Thoracic aorta (tissue), 2 donors: ENCODE results near the gene TNNT2. TPM values are rescaled to one million over a fixed set of nuclear protein-coding genes. Genes with fewer than 3 reads are reported as not detected.

Experiments
- ATAC-seq: fragments of 150-250 bp; one replicate; pipeline ENCODE4 v1.8.0; 2017; ENCODE audit warnings: low read depth; ENCODE audit not compliant: insufficient number of reproducible peaks, low FRiP score
- DNase-seq: peaks from one replicate; pipeline ENCODE4 v3.0.0-alpha.2; 2020; ENCODE audit warnings: low spot score
- H3K27ac ChIP-seq, 2 donors: fragments of 200-600 bp; sonication (generic); 1 replicate in 1 of 2; 2 replicates in 1 of 2; pipeline ENCODE4 v1.5.1; 2016; ENCODE audit warnings: mild to moderate bottlenecking in 2 of 2, moderate library complexity in 2 of 2
- H3K27me3 ChIP-seq: fragments of 200-600 bp; sonication (generic); replicated peaks from 2 replicates; pipeline ENCODE4 v1.6.0; 2016; ENCODE audit warnings: mild to moderate bottlenecking; ENCODE audit not compliant: insufficient read depth
- H3K36me3 ChIP-seq: fragments of 200-600 bp; sonication (generic); one replicate; pipeline ENCODE4 v1.5.1; 2016
- H3K4me1 ChIP-seq, 2 donors: fragments of 200-600 bp; sonication (generic); 1 replicate in 1 of 2; 2 replicates in 1 of 2; pipeline versions ENCODE4 v1.5.1 to v1.6.0; 2016; ENCODE audit warnings: low read depth in 2 of 2, mild to moderate bottlenecking in 1 of 2; ENCODE audit not compliant: control insufficient read depth in 1 of 2
- H3K4me3 ChIP-seq: fragments of 200-600 bp; sonication (generic); 2 replicates; pipeline ENCODE4 v1.5.1; 2016; ENCODE audit warnings: mild to moderate bottlenecking
- H3K9me3 ChIP-seq: fragments of 200-600 bp; sonication (generic); 2 replicates; pipeline ENCODE4 v1.5.1; 2016
- total RNA-seq, 2 donors: library from RNA; depleted of rRNA; stranded (reverse); fragments of >200 nt; gene quantifications; one replicate each; pipeline versions ENCODE4 v1.1.0 to v1.2.3, GENCODE V29; 2016
- TF ChIP-seq, protein P1 (sequence below): fragments of 200-600 bp; sonication (generic); IDR thresholded peaks from one replicate; pipeline ENCODE4 v1.5.1; 2019; ENCODE audit warnings: antibody characterized with exemption

TNNT2 gene
- total RNA-seq, 2 donors from 2014 or later, result 0.21 TPM; not detected in 1

DNA sequence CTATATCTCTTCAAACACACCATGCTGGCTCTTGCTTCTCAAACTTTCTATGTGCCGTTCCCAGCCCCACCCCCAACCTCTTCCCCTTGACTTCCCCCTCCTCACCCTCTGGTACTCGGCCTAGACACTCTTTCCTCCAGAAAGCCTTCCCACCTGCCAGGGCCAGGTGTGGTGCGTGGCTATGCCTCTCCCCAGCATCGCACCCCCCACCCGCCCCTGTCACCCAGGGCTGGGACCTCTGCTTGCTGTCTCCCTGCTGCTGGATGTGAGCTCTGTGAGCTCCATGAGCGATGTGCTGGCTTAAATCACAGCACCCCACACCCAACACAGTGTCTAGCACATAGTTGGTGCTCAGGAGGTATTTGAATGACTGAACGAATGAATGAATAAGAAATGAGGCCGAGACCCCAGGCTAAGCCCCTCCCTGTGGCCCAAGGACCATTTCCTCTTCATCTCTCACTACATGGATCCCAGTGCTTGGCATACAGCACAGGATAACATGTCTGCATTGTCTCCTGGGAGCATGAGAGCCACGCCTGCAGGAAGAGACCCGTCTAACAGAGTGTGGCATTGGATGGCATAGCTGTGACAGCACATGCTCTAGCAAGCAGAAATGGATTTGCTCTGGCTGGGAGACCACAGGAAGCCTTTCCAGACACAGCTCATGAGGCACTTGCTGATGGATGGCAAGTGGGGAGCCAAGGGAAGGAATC is 19.7 kb downstream of the TNNT2 start:
- no peak for DNase-seq
- ATAC-seq, result no peak
- Histone ChIP-seq H3K4me3 (no peak overlapping the region), H3K9me3 (no peaks in the 10 kb centered on the region), H3K27me3 (no peaks in the 10 kb centered on the region), H3K27ac (no peak overlapping the region), H3K4me1 (no peaks in the 10 kb centered on the region), H3K36me3 (no peaks in the 10 kb centered on the region)
- TF ChIP-seq, protein P1, sequence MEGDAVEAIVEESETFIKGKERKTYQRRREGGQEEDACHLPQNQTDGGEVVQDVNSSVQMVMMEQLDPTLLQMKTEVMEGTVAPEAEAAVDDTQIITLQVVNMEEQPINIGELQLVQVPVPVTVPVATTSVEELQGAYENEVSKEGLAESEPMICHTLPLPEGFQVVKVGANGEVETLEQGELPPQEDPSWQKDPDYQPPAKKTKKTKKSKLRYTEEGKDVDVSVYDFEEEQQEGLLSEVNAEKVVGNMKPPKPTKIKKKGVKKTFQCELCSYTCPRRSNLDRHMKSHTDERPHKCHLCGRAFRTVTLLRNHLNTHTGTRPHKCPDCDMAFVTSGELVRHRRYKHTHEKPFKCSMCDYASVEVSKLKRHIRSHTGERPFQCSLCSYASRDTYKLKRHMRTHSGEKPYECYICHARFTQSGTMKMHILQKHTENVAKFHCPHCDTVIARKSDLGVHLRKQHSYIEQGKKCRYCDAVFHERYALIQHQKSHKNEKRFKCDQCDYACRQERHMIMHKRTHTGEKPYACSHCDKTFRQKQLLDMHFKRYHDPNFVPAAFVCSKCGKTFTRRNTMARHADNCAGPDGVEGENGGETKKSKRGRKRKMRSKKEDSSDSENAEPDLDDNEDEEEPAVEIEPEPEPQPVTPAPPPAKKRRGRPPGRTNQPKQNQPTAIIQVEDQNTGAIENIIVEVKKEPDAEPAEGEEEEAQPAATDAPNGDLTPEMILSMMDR, result no peak

DNA sequence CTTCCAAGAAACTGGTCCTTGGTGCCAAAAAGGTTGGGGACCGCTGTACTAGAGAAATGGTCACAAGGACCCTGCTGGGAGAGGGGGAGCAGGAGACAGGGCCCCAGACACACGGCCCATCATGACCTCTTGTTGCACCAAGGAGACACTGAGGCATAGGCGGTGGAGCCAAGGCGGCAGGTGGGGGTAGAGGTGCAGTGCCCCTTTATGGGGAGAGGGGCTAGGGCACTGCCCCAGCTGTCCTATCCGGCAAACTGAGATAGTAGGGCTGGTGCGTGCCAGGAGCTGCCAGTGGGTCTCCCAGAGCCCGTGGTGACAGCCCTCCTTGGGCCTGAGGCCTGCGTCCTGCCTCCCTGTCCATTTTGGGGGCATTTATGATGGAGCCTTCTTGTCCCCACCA is 20.3 kb downstream of the TNNT2 start:
- Histone ChIP-seq H3K9me3 (no peaks in the 10 kb centered on the region), H3K36me3 (no peaks in the 10 kb centered on the region), H3K27me3 (no peaks in the 10 kb centered on the region), H3K4me3 (no peak overlapping the region), H3K4me1 (no peaks in the 10 kb centered on the region), H3K27ac (no peak overlapping the region)
- TF ChIP-seq, protein P1, result no peak
- no peak for DNase-seq
- no peak for ATAC-seq

DNA sequence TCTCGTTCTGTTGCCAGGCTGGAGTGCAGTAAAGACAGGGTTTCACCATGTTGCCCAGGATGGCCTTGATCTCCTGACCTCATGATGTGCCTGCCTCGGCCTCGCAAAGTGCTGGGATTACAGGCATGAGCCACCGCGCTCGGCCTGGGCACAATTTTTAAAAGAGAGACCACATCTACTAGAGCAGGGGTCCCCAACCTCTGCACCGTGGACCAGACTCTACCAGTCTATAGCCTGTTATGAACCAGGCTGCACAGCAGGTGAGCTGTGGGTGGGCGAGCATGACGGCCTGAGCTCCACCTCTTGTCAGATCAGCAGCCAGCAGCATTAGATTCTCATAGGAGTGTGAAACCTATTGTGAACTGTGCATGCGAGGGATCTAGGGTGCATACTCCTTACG is 20.8 kb downstream of the TNNT2 start:
- TF ChIP-seq, protein P1, result no peak
- H3K27ac ChIP-seq, result no peak overlapping the region
- ATAC-seq, result no peak
- no peaks in the 10 kb centered on the region for H3K36me3 ChIP-seq
- no peak overlapping the region for H3K4me3 ChIP-seq
- DNase-seq, result no peak
- no peaks in the 10 kb centered on the region for H3K9me3 ChIP-seq
- no peaks in the 10 kb centered on the region for H3K4me1 ChIP-seq
- no peaks in the 10 kb centered on the region for H3K27me3 ChIP-seq

DNA sequence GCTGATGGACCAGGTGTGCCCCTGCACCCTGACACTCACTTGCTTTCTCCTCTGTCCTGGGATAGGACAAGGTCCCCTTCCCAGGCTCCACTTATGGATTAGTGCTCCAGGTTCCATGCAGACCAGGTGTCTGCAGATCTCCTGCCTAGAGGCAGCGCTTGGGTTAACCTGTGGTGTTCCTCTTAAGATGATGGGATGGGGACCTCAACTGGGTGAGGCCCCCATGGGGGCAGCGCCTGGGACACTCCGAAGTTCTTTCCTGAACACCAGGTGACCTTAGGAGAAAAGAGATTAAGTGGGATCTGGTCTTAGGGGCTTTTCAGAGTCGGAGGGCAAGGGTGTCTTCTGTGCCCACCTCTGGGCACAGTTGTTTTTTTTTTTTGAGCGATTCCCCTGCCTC is 21.2 kb downstream of the TNNT2 start:
- DNase-seq (no peak), ATAC-seq (no peak)
- Histone ChIP-seq H3K36me3 (no peaks in the 10 kb centered on the region), H3K4me1 (no peaks in the 10 kb centered on the region), H3K27ac (no peak overlapping the region), H3K27me3 (no peaks in the 10 kb centered on the region), H3K4me3 (no peak overlapping the region), H3K9me3 (no peaks in the 10 kb centered on the region)
- TF ChIP-seq, protein P1, result no peak

DNA sequence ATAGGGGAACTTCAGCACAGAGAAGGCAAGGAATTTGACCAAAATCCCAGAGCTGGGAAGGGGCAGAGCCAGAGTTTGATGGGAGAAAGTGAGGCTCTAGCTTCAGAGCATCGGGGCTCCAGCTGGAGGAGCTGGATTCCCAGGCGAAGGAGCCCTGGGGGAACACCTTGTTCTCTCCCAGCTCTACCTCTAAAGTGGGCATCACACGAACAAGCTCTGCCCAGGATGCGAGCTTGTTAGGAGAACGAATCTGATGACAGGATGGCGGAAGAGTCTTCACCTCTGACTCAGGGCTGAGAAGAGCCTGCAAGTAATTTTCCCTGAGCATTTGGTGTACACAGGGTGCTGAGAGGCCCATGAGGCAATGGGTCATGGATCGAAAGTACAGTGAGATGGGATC is 22.0 kb downstream of the TNNT2 start:
- no peaks in the 10 kb centered on the region for H3K4me1 ChIP-seq
- H3K27ac ChIP-seq, result no peak overlapping the region
- no peak for DNase-seq
- H3K4me3 ChIP-seq, result no peak overlapping the region
- H3K27me3 ChIP-seq, result no peaks in the 10 kb centered on the region
- H3K36me3 ChIP-seq, result no peaks in the 10 kb centered on the region
- TF ChIP-seq, protein P1, result no peak
- ATAC-seq, result no peak
- H3K9me3 ChIP-seq, result no peaks in the 10 kb centered on the region
